ENCODE results near the gene GRIK4. TPM values are rescaled to one million over a fixed set of nuclear protein-coding genes. Genes with fewer than 3 reads are reported as not detected.

Gene GRIK4
- total RNA-seq, 1 experiment from 2014 or later: 3.3 TPM

DNA sequence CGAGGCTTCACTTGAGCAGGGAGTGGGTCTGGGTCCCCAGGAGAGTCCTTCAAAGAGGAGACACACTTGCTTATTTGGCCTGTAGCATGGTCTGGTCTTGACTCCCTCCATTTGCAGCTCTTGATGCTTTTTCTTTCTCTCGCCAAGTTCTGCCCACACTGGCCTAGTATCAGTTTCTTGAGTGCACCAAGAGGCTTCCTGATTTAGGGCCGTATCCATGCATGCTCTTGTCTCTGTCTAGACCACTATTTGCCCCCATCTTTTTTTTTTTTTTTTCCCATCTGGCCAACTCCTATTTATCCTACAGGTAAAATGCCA lies 170.7 kb downstream of the GRIK4 start (continued):
- TF ChIP-seq, protein P1, sequence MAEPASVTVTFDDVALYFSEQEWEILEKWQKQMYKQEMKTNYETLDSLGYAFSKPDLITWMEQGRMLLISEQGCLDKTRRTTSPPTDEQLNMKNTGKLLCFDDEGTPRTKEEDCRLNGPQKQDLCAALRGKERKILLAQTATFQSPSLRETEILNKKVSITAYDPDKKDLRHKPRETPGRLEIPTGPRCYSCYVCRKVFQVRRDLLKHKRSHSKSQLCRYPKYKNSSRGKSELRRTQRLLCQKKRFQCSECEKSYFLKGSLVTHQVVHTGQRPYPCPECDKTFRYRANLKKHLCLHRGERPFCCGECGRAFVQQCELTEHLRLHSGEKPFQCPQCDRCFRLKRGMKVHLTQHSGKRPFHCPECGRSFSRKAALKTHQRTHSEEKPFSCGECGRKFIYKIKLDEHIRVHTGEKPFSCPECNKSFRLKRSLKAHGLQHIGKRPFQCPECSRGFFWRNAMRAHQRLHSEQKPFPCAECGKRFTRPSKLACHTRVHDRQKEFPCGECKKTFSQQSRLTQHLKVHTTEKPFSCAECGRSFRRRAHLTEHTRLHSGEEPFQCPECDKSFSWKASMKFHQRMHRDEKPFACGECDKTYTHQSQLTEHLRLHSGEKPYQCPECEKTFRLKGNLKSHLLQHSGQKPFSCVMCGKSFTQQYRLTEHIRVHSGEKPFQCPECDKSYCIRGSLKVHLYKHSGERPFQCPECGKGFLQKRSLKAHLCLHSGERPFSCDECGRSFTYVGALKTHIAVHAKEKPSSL (CRISPR knock-in tag; conservative IDR thresholded peaks at IDR 0.05): no peak
- no peak for TF ChIP-seq PRRX2 (CRISPR knock-in tag; IDR thresholded peaks at IDR 0.05)

DNA sequence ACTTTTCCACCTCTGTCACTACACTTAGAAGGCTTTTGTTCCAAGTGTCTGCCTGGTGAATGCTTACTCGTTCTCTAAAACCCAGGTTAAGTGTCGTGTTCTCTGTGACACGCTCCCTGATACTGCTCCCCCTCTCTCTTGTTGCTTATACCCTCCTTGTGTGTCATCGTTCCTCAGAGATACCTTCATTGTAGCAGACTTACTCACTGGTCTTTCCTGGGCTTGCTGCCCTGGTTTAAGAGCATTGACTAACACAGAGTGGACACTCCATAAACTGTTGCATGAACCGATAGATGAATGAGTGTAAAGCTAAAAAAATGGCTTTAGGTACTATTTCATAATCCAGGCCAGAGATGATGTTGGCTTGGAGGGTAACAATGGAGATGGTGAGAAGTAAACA lies 171.3 kb downstream of the GRIK4 start:
- ChIA-PET CTCF (interaction anchor here (1.1 to 2.2 kb wide), 3 partner anchors 22 to 247 kb away, joined by 5 to 9 read pairs (median 8); no protein-coding TSS in a partner anchor), POLR2A (no interaction called here)
- no peak overlapping the region for H3K4me3 Mint-ChIP-seq
- no peak for DNase-seq (ENCODE audit: low spot score)
- no peak for TF ChIP-seq GRHL2 (CRISPR knock-in tag; IDR thresholded peaks at IDR 0.05; ENCODE audit: insufficient replicate concordance, severe bottlenecking)
- TF ChIP-seq, protein P2, sequence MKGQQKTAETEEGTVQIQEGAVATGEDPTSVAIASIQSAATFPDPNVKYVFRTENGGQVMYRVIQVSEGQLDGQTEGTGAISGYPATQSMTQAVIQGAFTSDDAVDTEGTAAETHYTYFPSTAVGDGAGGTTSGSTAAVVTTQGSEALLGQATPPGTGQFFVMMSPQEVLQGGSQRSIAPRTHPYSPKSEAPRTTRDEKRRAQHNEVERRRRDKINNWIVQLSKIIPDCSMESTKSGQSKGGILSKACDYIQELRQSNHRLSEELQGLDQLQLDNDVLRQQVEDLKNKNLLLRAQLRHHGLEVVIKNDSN (CRISPR knock-in tag; IDR thresholded peaks at IDR 0.05): no peak
- H3K36me3 Mint-ChIP-seq: no peaks in the 10 kb centered on the region
- H3K27ac Mint-ChIP-seq: no peak overlapping the region
- H3K9me3 Mint-ChIP-seq: peaks cover 4% of the 10 kb centered on the region; the same call in 1 of the 2 replicates
- peaks cover 22% of the 10 kb centered on the region for H3K4me1 Mint-ChIP-seq
- H3K27me3 Mint-ChIP-seq (ENCODE audit: low read depth): no peaks in the 10 kb centered on the region
- ATAC-seq: no peak

DNA sequence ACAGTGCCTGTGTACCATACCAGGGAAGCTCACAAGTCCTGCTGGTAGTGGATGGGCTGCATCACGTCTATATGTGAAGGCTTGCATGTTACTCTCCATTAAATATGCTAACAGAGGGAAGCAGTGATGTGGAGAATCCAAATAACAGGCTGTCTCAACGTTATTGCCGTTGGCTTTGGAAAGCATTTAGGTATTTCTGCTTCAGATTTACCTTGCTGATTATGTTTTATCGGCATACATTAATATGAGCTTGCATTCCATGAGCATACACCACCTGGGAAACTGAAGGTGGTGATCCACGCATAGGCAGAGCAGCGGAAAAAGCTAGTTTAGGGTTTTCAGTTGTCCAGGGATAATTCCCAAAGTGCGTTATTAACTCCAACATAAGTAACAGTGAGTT lies 175.0 kb downstream of the GRIK4 start:
- no peak for DNase-seq (ENCODE audit: low spot score)
- ChIA-PET CTCF (interaction anchor here (2.7 to 3.6 kb wide), 3 partner anchors 9 to 26 kb away, joined by 44 to 96 read pairs (median 67); no protein-coding TSS in a partner anchor), POLR2A (no interaction called here)
- no peaks in the 10 kb centered on the region for H3K36me3 Mint-ChIP-seq
- H3K9me3 Mint-ChIP-seq: peaks cover 4% of the 10 kb centered on the region; the same call in 1 of the 2 replicates
- no peak overlapping the region for H3K4me3 Mint-ChIP-seq
- no peak for ATAC-seq
- no peak overlapping the region for H3K27ac Mint-ChIP-seq
- H3K27me3 Mint-ChIP-seq (ENCODE audit: low read depth): no peaks in the 10 kb centered on the region; the same call in 1 of the 2 replicates
- H3K4me1 Mint-ChIP-seq: peaks cover 15% of the 10 kb centered on the region
- TF ChIP-seq NFYB (CRISPR knock-in tag; conservative IDR thresholded peaks at IDR 0.05; ENCODE audit: low read depth) (no peak), GRHL2 (CRISPR knock-in tag; IDR thresholded peaks at IDR 0.05; ENCODE audit: insufficient replicate concordance, severe bottlenecking) (no peak), NR1H2 (CRISPR knock-in tag; IDR thresholded peaks at IDR 0.05) (no peak), NFE2L1 (CRISPR knock-in tag; IDR thresholded peaks at IDR 0.05) (no peak), ZNF138 (CRISPR knock-in tag; conservative IDR thresholded peaks at IDR 0.05) (no peak), CREB1 (CRISPR knock-in tag; IDR thresholded peaks at IDR 0.05) (no peak), NFATC4 (CRISPR knock-in tag; IDR thresholded peaks at IDR 0.05) (no peak), ZNF423 (CRISPR knock-in tag; IDR thresholded peaks at IDR 0.05) (no peak)
- TF ChIP-seq, protein P3, sequence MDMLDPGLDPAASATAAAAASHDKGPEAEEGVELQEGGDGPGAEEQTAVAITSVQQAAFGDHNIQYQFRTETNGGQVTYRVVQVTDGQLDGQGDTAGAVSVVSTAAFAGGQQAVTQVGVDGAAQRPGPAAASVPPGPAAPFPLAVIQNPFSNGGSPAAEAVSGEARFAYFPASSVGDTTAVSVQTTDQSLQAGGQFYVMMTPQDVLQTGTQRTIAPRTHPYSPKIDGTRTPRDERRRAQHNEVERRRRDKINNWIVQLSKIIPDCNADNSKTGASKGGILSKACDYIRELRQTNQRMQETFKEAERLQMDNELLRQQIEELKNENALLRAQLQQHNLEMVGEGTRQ (CRISPR knock-in tag; IDR thresholded peaks at IDR 0.05): no peak
- TF ChIP-seq, protein P4, sequence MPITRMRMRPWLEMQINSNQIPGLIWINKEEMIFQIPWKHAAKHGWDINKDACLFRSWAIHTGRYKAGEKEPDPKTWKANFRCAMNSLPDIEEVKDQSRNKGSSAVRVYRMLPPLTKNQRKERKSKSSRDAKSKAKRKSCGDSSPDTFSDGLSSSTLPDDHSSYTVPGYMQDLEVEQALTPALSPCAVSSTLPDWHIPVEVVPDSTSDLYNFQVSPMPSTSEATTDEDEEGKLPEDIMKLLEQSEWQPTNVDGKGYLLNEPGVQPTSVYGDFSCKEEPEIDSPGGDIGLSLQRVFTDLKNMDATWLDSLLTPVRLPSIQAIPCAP (CRISPR knock-in tag; IDR thresholded peaks at IDR 0.05): no peak
- TF ChIP-seq, protein P2 (CRISPR knock-in tag; IDR thresholded peaks at IDR 0.05): no peak
- TF ChIP-seq, protein P5, sequence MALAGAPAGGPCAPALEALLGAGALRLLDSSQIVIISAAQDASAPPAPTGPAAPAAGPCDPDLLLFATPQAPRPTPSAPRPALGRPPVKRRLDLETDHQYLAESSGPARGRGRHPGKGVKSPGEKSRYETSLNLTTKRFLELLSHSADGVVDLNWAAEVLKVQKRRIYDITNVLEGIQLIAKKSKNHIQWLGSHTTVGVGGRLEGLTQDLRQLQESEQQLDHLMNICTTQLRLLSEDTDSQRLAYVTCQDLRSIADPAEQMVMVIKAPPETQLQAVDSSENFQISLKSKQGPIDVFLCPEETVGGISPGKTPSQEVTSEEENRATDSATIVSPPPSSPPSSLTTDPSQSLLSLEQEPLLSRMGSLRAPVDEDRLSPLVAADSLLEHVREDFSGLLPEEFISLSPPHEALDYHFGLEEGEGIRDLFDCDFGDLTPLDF (CRISPR knock-in tag; IDR thresholded peaks at IDR 0.05): no peak
- TF ChIP-seq, protein P6, sequence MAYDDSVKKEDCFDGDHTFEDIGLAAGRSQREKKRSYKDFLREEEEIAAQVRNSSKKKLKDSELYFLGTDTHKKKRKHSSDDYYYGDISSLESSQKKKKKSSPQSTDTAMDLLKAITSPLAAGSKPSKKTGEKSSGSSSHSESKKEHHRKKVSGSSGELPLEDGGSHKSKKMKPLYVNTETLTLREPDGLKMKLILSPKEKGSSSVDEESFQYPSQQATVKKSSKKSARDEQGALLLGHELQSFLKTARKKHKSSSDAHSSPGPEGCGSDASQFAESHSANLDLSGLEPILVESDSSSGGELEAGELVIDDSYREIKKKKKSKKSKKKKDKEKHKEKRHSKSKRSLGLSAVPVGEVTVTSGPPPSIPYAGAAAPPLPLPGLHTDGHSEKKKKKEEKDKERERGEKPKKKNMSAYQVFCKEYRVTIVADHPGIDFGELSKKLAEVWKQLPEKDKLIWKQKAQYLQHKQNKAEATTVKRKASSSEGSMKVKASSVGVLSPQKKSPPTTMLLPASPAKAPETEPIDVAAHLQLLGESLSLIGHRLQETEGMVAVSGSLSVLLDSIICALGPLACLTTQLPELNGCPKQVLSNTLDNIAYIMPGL (CRISPR knock-in tag; IDR thresholded peaks at IDR 0.05): no peak
- TF ChIP-seq, protein P7, sequence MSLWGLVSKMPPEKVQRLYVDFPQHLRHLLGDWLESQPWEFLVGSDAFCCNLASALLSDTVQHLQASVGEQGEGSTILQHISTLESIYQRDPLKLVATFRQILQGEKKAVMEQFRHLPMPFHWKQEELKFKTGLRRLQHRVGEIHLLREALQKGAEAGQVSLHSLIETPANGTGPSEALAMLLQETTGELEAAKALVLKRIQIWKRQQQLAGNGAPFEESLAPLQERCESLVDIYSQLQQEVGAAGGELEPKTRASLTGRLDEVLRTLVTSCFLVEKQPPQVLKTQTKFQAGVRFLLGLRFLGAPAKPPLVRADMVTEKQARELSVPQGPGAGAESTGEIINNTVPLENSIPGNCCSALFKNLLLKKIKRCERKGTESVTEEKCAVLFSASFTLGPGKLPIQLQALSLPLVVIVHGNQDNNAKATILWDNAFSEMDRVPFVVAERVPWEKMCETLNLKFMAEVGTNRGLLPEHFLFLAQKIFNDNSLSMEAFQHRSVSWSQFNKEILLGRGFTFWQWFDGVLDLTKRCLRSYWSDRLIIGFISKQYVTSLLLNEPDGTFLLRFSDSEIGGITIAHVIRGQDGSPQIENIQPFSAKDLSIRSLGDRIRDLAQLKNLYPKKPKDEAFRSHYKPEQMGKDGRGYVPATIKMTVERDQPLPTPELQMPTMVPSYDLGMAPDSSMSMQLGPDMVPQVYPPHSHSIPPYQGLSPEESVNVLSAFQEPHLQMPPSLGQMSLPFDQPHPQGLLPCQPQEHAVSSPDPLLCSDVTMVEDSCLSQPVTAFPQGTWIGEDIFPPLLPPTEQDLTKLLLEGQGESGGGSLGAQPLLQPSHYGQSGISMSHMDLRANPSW (CRISPR knock-in tag; conservative IDR thresholded peaks at IDR 0.05; ENCODE audit: low read depth): no peak
- TF ChIP-seq, protein P8, sequence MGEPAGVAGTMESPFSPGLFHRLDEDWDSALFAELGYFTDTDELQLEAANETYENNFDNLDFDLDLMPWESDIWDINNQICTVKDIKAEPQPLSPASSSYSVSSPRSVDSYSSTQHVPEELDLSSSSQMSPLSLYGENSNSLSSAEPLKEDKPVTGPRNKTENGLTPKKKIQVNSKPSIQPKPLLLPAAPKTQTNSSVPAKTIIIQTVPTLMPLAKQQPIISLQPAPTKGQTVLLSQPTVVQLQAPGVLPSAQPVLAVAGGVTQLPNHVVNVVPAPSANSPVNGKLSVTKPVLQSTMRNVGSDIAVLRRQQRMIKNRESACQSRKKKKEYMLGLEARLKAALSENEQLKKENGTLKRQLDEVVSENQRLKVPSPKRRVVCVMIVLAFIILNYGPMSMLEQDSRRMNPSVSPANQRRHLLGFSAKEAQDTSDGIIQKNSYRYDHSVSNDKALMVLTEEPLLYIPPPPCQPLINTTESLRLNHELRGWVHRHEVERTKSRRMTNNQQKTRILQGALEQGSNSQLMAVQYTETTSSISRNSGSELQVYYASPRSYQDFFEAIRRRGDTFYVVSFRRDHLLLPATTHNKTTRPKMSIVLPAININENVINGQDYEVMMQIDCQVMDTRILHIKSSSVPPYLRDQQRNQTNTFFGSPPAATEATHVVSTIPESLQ (CRISPR knock-in tag; IDR thresholded peaks at IDR 0.05): no peak

All from WTC11 (cell line).